Stimulated activated CD8-positive, alpha-beta memory T cell treated with anti-CD3 and anti-CD28 coated beads, Interleukin-15, amount 100 ng/mL, for 48 hours (primary cell): ENCODE measurements around the gene PPARG.
"Not testable (repeated sequence)": the region's sequence is repeated elsewhere in the genome, so short reads cannot be mapped to it uniquely, and the experiment has no call there.

Experiments used
- DNase-seq, 2 donors: peaks; one replicate each; pipeline ENCODE4 v3.0.0-alpha.2; 2020; ENCODE audit warnings: low read depth in 2 of 2

The PPARG gene

GRCh38 chr3:12379640-12380429 lies 91.0 kb downstream of the PPARG start:
- no peak for DNase-seq

DNA sequence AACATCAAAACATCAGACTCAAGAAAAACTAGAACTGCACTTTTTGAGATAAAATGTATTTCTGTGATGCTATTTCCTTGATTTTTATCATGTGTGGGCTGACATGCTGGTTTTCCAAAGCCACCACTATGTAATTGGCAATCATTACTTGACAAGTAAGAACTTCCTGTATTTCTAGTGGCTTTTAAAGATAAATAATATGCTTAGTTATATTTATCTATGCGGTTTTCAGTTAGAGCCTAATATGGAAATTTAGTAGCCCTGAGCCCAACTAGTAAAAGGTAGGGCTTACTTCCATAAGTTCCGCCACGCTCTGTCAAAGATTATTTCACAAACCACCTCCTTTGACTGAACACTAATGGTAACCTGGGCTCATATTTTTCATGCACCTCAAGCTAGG lies 91.6 kb downstream of the PPARG start:
- no peak for DNase-seq

DNA sequence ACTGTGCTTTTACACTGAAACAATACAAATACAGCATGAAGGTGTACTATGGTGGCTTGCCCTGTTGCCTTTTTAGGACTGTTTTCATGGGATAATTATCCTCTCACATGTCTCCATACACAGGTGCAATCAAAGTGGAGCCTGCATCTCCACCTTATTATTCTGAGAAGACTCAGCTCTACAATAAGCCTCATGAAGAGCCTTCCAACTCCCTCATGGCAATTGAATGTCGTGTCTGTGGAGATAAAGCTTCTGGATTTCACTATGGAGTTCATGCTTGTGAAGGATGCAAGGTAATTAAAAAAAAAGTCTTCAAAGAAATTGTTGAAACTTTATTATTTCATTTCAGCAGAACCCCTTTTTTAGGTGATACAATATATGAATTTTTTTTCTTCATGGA lies 92.3 kb downstream of the PPARG start:
- DNase-seq, result no peak

DNA sequence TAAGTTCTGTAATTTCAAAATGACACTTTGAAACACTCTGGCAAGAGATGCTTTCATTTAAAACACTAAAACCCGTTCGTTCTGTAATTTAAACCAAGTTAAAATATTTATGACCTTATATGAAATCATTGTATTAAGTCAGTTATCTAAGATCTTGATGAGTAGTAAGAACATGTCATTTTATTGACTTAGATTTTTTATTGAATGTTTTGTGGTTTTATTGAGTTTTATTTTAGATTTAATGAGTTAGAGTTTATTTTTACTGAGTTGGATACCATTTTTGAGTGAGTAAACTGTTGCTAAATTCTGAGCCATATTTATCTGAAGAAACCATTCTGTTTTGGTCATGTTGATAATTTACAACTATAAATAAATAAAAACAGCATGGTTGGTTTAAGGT lies 94.3 kb downstream of the PPARG start:
- no peak for DNase-seq

- no peak for DNase-seq
These were observed 95.8 kb downstream of the PPARG start for GRCh38 chr3:12384451-12385233.

DNA sequence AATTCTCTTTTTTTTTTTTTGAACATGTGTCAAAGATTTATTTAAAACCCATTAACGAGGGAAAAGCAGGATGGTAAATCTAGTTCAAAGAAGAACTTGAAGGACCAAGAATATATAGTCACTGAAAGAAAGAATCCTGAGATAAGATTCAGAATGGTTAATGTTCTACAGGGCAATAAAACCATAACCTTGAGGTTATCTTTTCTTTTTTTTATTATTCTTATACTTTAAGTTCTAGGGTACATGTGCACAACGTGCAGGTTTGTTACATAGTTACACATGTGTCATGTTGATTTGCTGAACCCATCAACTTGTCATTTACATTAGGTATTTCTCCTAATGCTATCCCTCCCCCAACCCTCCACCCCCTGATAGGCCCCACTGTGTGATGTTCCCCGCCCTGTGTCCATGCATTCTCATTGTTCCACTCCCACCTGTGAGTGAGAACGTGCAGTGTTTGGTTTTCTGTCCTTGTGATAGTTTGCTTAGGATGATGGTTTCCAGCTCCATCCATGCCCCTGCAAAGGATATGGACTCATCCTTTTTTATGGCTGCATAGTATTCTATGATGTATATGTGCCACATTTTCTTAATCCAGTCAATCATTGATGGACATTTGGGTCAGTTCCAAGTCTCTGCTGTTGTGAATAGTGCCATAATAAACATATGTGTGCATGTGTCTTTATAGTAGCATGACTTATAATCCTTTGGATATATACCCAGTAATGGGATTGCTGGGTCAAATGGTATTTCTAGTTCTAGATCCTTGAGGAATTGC lies 97.8 kb downstream of the PPARG start:
- not testable (repeated sequence) for DNase-seq

- DNase-seq, result no peak
These were observed 99.3 kb downstream of the PPARG start for GRCh38 chr3:12388185-12388584.

GRCh38 chr3:12392101-12392878 lies 103.4 kb downstream of the PPARG start:
- no peak for DNase-seq

DNA sequence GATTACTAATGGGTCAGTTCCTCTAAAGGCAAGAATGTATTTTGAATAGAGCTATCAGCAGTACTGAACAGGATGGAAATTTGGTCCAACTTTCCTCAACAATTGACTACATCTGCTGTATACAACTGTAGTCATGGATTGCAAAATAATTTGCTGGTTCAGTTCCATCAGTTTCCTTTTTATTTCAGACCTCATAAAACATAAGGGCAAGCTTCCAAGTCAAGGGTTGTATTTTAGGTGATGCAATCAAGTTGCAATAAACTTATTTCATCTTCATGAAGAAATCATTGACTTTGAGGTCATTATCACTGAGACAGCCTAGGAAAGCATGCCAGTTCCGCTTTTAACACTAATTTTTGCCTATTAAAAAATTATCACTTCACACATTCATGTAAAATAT lies 105.0 kb downstream of the PPARG start:
- no peak for DNase-seq

DNA sequence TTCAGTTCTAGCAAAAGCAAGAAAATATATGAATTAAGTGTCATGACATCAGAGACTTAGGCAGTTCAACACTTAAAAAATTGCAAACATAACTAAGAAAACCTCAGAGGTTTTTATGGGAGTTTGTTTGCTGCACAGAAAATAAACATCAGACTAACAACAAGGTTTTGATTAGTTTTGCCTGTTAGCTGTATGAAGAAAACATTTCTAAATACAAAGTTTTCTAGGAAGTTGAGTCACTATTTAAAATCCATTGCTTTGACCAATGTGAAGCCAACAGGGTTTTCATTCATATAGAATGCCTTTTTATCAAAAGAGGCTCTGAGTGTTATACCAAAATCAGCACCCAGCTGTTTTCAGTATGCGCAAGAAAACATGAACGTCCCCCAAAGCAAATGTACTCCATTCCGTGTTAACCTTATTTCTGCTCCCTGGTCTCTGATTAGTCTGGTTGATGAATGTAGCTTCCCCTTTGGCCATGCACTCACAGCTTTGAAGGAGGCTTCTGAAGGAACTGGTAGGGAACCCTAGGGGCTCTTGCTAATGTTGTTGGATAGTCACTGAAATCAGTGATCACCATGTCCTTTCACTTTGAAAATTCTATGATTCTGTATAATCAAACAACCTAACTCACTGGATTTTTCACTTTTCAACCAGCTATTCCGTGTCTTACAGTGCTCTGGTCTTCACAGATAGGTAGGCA lies 105.8 kb downstream of the PPARG start:
- DNase-seq, result no peak

GRCh38 chr3:12395349-12396012 lies 106.6 kb downstream of the PPARG start:
- no peak for DNase-seq

DNA sequence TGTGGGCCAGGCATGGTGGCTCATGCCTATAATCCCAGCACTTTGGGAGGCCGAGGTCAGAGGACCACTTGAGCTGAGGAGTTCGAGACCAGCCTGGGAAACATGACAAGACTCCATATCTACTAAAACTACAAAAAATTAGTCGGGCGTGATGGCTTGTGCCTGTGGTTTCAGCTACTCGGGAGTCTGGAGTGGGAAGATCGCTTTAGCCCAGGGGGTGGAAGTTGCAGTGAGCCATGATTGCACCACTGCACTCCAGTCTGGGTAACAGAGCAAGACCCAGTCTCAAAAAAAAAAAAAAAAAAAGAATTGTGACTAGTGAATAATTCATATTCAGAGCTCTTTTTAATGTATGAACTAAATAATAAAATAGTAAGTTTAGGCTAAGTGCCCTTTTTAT lies 107.6 kb downstream of the PPARG start:
- no peak for DNase-seq

GRCh38 chr3:12399226-12399625 lies 110.4 kb downstream of the PPARG start:
- DNase-seq, result no peak

DNA sequence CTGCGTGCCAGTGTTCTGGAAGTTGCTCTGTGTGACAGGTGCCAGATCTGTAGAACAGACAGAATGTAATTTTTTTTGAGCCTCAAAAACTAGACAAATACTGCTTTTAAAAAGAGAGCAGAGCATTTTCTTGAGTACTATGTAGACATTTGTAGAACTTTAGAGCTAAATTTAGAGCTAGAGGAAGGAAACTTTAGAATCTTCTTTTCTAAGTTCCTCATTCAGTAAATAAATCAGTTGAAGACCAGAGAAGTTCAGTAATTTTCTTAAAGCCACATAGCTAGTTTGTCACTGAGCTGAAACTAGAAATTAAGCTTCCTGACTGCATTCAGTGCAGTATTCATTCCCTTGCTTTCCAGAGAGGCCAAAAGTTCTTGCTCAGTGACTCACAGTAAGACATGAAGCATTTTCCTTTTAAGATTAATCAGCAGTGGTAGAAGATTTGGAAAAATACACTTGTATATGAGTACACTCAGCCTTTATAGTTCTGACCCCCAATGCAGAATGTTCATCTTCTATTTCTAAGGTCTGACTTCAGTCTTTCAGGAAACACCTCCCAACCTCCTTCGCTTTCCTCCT lies 111.8 kb downstream of the PPARG start:
- no peak for DNase-seq

DNA sequence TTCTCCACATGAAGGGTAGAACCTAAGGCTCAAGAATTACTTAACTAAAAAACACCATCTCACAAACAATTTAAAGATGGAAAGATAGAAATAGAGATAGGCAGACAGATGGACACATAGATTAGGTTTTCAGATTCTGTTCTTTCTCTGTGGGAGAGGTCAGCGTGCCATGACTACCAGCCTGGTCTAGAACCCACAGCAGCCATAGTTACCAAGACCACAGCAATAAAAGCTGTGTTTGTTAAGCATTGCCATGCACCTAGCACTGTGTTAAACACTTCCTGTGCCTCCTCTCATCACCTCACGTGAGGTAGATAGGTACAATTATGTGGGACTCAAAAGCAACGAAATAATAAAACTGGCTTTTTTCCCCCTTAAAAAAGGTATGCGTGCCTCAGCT lies 112.3 kb downstream of the PPARG start:
- no peak for DNase-seq

DNA sequence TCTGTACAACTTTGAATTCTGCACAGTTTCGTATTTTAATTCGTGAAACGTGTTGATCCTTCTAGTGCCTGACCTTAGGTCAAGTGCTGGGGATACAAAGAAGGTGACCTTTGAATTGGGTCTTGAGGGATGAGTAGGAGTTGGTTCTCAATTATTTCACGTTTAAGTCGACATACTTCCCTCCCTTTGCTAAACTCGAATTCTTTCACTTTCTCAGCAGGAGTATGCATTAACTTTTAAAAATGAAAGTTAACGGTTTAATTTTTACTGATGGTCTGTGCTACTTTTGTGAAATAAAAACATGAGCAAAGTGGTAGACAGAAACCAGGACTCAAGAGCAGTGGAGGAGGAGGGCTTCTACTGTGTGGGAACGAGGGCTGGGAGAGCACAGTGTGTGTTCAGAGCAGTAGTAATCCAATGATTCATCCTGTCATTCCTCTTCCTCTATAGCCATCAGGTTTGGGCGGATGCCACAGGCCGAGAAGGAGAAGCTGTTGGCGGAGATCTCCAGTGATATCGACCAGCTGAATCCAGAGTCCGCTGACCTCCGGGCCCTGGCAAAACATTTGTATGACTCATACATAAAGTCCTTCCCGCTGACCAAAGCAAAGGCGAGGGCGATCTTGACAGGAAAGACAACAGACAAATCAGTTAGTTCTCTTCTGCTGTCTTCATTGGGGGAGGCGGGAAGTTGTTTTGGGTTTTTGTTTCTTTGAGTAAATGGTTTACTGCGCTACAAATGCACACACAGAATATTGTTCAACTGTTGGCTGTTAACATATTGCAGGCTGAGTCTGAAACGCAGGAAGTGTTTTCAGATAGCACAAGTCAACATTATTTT lies 116.8 kb downstream of the PPARG start:
- DNase-seq, result no peak

GRCh38 chr3:12408984-12409683 lies 120.3 kb downstream of the PPARG start:
- DNase-seq, result no peak
